GM19463 (cell line): ENCODE data around the gene NBPF12.
"Not testable (repeated sequence)": the region's sequence is repeated elsewhere in the genome, so short reads cannot be mapped to it uniquely, and the experiment has no call there.

ENCODE experiments used
- ATAC-seq: cut with Tn5 transposase; IDR thresholded peaks from one replicate; pipeline ENCODE4 v1.9.1; 2021; ENCODE audit warnings: mild to moderate bottlenecking, moderate library complexity; ENCODE audit not compliant: unreplicated experiment

Gene NBPF12, protein sequence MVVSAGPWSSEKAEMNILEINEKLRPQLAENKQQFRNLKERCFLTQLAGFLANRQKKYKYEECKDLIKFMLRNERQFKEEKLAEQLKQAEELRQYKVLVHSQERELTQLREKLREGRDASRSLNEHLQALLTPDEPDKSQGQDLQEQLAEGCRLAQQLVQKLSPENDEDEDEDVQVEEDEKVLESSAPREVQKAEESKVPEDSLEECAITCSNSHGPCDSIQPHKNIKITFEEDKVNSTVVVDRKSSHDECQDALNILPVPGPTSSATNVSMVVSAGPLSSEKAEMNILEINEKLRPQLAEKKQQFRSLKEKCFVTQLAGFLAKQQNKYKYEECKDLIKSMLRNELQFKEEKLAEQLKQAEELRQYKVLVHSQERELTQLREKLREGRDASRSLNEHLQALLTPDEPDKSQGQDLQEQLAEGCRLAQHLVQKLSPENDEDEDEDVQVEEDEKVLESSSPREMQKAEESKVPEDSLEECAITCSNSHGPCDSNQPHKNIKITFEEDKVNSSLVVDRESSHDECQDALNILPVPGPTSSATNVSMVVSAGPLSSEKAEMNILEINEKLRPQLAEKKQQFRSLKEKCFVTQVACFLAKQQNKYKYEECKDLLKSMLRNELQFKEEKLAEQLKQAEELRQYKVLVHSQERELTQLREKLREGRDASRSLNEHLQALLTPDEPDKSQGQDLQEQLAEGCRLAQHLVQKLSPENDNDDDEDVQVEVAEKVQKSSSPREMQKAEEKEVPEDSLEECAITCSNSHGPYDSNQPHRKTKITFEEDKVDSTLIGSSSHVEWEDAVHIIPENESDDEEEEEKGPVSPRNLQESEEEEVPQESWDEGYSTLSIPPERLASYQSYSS (N-terminal part only)

GRCh38 chr1:146938242-146938902, at the start of gene NBPF12:
NBPF12 (plus strand) TSS chr1:146938324; CDS start chr1:146960144, 21,820 bp downstream.
- ATAC-seq, result peak; percentile 79

DNA sequence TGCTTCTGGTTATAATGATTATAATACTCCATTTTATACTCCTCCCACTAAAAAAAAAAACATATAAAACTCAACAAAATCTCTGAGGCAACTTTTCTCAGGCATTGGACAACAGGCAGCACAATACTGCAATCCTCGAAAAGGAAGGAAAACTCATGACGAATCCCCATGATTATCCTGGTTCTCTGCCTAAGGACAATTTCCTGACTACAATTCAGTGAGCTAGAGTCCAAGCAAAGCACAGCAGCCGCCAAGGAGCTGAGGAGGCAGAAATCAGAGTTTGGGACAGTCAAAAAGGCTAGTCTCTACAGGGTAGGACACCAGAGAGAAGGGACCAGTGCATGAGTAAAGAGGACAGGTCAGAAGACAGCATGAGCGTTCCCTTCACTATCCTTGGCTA, 46.8 kb upstream of the NBPF12 start:
- not testable (repeated sequence) for ATAC-seq

DNA sequence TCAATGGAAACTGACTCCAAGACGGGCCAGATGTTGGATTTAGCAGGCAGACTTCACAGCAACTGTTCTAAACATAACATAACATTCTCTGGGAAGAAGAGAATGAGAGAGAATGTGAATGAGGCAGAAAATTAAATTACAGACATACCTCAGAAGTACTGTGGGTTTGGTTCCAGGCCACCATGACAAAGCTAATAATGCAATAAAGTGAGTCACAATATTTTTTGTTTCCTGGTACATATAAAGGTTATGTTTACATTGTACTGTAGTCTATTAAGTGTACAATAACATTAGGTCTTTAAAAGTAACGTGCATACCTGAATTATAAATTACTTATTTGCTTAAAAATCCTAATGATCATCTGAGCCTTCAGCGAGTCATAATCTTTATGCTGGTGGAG, 45.8 kb upstream of the NBPF12 start:
- ATAC-seq, result not testable (repeated sequence)

- not testable (repeated sequence) for ATAC-seq
Measured at GRCh38 chr1:146907565-146908261, 30.4 kb upstream of the NBPF12 start.

DNA sequence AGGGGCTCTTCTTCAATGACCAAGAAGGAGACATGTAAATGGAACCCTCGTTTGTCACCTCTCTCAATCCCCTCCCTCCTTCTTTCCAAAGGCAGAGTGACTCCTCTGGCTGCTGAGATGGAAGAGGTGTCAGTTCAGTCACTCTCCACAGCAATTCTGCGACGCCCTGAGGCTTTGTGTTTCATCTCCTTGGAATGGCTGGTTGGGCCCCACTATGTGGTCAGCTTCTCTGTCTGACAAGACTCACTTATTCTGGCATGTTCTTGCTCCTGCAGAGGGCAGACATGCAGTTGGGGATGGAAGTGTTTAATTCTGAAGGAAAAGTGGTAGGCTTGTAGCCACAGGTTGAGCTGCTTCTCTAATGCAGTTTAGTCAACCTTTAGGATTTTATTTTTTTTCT, 25.1 kb upstream of the NBPF12 start:
- ATAC-seq, result not testable (repeated sequence)

DNA sequence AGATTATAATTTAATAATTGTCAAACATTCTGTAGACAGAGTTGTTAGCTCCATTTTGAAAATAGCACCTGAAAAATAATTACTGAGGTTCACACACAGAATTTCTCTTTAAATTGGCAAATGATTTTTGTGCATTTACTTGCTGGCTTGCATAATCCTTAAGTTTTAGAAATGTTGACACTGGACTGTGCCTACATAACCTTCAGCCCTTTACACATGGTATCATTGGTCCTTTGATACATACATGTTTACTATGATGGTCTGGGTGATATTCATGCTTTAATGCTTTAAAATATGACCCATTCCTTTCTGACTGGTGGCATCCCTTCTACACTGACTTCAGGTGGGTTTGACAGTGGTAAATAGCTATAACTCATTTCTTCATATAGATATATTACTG, 17.3 kb upstream of the NBPF12 start:
- ATAC-seq, result not testable (repeated sequence)

DNA sequence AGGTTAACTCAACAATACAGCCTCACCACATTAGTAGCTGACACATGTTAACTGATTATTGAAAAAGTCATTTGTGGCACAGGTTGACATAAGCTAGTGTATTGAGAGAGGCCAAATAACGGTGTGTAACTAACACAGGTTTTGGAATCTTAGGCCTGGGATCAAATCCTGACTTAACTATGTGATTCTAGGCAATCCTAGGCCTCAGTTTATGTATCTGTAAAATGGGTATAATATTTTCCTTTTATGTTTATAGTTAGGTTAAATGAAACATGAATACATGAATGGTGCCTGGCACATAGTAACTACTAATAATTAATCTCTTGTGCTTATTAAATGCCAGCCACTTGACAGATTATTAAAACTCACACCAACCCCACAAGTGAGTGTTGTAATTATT, 15.5 kb upstream of the NBPF12 start:
- not testable (repeated sequence) for ATAC-seq

DNA sequence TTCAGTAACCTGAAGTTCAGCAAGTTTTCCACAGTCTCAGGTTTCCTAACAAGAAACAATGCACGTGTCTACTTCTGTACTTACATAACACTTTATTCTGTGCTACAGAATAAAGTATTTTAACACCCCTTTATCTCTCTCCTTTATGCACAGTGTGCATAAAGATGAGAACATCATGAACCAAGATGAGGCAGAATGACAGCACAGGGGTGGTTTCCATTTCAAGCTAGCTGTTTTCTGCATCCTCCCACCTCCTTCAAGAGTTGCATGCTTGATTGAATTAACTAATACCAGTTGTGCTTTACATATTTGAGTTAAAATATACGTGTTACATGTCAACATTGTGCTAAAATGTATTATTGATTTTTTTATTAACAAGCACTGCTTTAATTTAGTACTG, 14.0 kb upstream of the NBPF12 start:
- not testable (repeated sequence) for ATAC-seq

DNA sequence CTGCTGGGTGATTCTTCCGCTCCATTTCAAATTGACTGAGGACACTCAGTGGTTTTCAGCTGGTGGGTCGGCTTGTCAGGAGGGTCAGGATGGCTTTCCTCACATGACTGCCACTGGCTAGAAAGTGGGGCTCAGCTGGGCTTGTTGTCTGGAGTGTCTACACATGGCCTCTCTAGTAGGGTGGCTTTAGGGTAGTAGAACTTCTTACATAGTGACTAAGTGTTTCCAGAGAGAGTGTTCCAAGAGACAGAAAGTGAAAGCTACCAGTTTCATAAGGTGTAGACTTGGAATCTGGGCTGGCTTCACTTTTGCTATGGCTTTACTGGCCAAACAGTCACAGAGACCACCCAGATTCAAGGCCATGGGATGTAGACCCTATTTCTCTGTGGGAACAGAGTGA, 11.7 kb upstream of the NBPF12 start:
- not testable (repeated sequence) for ATAC-seq

- not testable (repeated sequence) for ATAC-seq
Measured at GRCh38 chr1:146930225-146930624, 7.9 kb upstream of the NBPF12 start.

DNA sequence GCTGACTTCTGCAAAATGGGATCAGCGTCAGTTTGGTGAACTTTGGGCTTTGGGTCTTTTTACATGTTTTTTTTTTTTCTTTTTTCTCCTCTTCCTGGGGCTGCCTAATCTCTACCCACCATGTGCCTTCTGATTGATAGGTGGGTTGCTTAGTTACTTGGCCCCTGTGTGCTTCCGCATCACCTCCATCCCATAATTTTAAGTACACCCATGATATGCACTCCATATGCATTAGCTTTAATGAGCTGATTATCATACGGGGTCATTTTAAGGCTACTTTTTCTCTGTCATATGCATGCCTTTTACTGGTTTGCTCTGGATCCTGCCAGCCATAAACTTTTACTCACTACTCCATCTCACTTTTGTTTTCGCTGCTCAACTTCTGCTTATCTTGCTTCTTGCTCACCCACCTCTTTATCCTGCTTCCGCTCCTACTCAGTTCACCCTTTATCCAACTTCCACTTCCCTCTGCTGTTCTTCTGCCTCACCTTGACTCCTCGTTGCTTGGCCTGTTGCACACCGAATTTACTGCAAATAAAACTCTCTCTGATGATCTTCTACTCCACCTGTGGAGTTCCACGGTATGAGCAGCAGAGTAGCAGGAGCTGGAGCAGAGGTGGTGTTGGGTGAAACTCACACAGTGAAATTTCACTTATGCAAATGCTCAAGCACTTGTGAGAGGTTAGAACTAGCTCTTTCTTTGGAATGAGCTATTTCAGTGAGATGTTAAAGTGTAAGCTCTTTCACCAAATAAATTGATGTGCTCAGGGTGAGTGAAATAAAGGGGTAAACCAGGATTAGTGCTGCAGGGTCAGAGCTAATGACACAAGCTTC, 3.5 kb upstream of the NBPF12 start:
- peak; percentile 31 for ATAC-seq

- ATAC-seq, result not testable (repeated sequence)
Measured at GRCh38 chr1:146937462-146937861, 662 bp upstream of the NBPF12 start.

- ATAC-seq, result peak; percentile 18
Measured at GRCh38 chr1:146938927-146939786, 1.0 kb downstream of the NBPF12 start.

- ATAC-seq, result not testable (repeated sequence)
Measured at GRCh38 chr1:146940293-146940692, 2.2 kb downstream of the NBPF12 start.

- not testable (repeated sequence) for ATAC-seq
Measured at GRCh38 chr1:146943342-146943886, 5.3 kb downstream of the NBPF12 start.

GRCh38 chr1:146948127-146948526, 10.0 kb downstream of the NBPF12 start:
- ATAC-seq, result not testable (repeated sequence)

- ATAC-seq, result not testable (repeated sequence)
Measured at GRCh38 chr1:146964340-146964739, 26.2 kb downstream of the NBPF12 start.

- ATAC-seq, result not testable (repeated sequence)
Measured at GRCh38 chr1:146966351-146966750, 28.2 kb downstream of the NBPF12 start.
